Measurements from ENCODE around the gene SRP68. TPM values are rescaled to one million over a fixed set of nuclear protein-coding genes. Genes with fewer than 3 reads are reported as not detected.

The SRP68 gene
- polyA plus RNA-seq, 1 donor, result 86.8 TPM

DNA sequence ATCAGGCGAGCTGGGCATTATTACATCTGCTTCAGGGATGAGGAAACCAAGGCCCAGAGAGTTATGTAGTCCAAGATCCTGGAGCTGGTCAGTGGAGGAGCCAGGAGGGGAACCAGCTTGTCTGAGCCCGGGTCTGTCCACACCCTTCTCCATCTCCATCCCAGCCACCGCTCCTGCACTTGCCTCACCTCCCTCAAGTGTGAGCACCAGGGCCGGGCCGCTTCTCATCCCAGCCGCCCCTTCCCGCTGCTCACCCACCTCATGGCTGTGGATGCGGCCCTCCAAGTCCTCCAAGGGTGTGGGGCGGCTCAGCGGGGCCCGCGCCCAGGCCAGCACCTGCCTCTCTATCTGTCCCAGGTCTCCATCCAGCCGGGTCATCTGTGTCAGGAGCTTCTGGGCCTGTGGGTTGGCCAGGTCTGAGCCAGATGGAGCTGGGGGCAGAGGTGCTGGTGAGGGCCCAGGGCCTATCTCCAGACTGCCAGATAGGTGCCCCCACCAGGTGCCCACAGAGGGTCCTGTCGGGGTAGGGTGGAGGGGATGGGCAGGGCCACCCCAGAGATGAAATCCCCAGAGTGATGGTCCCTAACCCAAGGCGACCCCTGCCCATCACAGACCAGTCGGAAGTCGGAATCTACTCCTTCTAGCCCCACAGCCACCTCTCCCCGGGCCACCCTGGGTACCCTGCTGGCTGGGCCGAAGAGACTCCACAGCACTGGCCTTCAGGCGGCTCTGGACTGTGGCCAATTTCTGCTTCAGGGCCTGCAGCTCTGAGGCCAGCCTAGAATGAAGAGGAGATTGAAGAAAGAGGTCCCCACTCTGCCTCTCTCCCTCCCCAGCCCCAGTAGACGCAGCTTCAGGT is 54.6 kb downstream of the SRP68 start:
- no peak for DNase-seq

DNA sequence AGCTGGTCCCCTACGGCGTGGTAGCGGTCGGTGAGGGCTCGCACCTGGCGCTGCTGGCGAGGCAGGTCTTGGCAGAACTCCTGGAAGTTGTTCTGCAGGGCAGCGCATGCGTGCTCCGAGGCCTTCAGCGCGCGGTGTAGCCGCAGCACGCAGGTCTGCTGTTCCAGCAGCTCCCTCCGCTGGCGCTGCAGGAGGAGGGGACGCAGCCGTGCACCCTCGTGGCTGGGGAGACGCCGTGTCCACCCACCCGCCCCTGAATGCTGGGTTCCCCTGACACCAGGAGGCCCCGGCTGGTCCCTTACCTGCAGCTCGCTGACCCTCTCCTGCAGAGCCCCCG is 57.4 kb downstream of the SRP68 start:
- DNase-seq, result no peak

DNA sequence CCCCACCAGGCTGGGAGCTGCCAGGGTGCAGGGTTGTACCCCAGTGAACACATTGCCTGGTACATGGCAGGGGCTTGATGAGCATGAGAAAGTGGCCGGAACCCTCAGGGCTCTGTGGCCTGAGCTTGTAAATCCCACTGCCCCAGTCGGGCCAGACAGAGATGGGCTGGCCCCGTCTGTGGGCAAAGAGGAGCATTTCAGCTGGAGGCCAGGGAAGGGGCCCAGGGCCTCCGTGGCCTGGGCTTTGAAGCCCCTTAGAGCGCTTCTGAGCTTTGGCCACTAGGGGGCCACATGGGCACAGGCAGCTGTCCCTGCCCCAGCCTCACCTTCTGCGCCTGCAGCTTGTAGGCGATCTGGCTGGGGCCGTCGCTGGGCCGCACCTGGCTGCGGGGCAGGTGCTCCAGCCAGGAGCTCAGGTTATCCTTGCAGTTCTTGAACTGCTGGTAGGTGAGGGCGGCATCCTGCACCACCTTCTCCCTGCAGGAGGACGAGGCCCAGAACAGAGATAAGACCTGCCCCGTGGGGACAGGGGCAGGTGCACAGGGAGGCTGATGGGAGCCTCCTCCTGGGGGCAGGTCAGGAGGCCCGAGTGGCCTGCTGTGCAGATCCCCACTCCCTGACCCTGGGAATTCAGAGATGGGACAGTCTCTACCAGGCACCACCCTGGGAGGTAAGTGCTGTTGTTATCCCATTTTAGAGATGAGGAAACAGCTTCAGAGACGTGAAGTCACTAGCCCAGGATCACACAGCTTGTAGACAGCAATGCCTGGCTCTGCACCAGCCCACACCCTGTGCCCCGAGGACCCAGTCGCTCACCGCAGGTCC is 58.0 kb downstream of the SRP68 start:
- peak; percentile 56 for DNase-seq

DNA sequence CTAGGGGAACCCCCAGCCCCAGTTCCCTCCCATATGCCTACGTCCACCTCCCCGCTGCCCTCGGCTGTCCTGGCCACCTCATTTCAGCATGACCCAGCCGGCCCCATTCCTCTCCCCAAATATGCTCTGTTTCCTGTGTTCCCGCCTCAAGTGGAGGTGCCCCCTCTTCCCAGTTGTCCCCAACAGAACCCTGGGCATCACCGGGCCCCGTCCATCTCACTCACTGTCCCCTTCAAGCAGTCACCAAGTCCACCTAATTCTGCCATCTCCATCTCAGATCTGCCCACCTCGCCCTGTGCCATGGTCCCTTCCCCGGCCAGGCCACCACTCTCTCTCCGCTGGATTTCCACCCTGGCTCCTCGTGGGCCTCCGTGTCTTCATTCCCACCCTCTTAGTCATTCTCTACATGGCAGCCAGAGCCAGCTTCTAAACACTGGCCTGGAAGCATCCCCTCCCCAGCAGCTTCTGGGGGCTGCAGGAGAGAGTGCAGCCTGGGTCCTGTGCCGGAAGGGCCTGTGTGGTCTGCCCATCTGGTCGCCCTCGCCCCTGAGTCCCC is 58.9 kb downstream of the SRP68 start:
- no peak for DNase-seq

DNA sequence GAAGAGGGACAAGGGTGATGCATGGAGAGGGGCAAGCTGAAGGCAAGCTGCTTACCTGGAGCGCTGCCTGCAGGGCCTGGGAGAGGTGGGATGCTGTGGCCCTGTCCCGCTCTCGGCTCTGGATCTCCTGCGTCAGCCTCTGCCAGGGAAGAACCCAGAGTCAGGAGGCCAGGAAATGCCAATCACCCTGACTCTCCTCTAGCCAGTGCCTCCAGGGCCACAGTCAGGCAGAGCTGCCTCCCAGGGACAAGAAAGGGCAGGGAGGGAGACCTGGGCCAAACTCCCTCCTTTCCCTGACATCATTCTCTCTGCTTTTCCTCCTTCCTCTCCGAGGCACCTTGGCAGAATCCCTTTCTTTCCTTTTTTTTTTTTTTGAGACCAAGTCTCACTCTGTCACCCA is 60.4 kb downstream of the SRP68 start:
- DNase-seq, result no peak

DNA sequence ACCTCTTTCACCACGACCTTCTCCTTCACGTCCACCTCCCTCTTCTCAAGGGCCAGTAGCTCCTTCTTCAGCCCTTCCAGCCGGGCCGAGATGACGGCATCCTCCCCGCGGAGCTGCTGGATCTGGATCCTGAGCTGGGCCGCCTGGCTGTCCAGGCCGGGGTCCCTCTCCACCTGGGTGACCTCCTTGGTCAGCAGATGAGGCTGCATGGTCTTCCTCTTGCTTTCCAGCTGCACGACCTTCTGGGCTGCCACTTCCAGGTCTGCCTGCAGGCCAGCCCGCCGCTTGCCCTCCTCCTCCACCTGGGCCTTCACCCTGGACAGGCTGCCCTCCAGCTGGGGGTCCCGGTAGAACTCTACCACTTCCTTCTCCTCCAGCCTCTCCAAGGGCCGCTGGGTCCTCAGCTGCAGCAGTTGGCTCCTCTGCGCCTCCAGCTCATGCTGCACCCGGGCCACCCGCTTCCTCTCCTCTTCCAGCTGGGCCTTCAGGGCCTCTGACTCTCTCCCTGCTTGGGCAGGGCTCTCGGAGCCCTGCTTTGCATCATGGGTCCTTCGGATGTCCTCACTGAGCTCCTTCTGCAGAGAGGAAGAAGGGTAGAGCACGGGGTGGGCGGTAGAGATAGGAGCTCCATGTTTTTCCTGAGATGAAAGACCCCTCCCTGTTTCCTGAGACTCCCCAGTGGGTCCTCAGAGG is 62.2 kb downstream of the SRP68 start:
- DNase-seq, result no peak

DNA sequence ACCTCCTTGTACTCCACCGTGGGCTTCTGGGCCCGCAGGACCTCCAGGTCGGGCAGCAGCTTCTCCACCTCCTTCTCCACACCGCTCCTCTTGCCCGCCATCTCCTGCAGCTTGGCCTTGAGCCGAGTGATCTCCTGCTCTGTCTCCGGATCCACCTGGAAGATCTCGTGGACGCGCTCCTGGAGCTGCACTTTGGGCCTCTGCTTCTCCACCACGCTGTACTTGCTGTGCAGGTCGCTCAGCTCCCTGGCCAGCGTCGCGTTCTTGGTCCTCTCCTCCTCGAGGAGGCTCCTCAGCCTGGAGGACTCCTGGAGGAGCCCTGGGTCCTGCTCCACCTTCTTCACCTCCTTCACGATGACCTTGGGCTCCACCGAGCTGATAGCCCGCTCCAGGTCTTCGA is 62.9 kb downstream of the SRP68 start:
- DNase-seq, result no peak

DNA sequence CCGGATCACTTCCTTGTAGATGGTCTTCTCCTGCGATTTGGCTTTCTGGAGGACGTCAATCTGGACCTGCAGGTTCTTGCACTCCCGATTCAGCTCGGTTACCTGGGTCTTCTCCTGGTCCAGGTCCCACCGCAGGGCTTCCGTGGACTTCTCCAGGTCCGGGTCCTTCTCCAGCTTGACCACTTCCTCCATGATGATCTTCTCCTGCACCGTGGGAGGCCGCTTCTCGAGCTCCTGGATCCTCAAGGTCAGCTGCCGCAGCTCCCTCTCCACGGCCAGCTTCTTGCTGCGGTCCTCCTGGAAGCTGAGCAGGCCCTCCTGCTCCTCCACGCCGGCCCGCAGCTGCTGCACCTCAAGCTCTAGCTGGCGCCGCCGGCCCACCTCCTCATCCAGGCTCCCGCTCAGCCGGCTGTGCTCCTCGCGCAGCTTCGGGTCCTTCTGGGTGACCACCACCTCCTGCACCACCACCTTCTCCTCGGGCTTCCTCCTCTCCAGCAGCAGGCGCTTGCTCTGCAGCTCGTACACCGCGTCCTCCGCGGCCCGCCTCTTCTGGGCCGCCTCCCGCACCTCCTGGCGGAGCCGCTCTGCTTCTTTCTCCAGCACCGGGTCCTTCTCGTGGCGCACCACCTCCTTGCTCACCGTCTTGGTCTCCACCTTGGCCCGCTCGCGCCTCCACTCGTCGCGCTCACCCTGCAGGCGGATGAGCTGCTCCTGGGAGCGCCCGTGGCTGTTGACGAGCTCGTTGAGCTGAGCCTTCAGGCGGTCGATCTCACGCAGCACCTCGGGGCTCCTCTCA is 63.5 kb downstream of the SRP68 start:
- no peak for DNase-seq

DNA sequence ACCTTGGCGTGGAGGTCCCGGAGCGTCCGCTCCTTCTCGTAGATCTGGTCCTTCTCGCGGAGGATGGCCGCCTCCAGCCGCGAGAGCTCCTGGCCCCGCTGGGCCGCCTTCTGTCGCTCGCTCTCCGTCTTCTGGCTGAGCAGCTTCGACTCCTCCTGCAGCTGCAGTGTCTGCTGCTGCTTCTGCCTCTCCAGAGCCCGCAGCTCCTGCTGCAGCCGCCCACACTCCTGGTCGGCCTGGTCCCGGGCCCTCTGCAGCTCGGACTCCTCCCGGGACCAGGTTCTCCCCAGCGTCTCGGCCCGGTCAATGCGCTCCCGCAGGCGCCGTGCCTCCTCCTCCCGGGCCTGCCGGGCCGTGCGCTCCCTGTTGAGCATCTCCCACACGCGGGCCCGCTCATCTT is 64.1 kb downstream of the SRP68 start:
- DNase-seq, result no peak

DNA sequence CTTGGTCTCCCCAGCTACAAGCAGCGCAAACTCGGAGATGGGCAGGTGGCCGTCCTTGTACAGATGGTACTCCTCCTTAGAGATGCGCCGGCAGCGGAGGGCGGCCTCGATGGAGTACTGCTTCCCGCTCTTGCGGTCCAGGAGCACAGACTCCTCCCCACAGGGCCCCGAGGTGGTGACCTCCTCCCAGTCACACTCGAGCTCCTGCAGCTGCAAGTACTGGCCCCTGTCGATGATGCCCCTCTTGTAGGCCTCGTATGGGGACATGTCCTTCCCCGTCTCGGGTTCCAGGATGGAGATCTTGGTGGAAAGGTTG is 64.5 kb downstream of the SRP68 start:
- no peak for DNase-seq

DNA sequence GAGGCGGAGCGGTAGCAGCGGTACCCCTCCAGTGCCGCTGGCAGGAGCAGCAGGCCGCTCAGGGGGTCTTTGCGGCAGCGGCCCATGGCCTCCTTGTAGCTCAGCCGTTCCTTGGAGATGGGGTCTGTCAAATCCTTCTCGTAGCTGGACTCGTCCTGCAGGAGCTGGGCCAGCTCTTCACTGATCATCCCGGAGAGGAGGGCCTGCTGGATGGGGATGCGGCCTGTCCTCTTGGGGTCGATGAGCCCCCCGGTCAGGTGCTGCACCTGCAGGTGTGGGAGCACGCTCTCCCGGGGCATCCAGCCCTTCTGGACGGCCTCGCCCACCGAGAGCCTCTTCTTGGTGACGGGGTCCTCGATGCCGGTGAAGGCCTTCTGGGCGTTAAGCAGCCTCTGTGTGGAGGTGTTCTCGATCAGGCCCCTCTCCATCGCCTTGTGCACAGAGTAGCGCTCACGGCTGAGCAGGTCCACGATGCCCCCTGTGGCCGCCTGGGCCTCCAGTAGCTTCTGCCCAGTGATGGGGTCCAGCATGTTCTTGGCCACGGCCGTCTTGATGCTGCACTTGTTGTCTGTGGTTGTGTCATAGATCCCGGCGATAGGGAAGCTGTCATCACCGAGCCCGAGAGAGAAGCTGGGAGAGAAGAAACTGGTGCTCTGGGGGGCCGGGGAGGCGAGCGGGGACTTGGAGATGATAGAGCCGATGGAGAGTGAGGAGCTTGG is 65.0 kb downstream of the SRP68 start:
- no peak for DNase-seq

DNA sequence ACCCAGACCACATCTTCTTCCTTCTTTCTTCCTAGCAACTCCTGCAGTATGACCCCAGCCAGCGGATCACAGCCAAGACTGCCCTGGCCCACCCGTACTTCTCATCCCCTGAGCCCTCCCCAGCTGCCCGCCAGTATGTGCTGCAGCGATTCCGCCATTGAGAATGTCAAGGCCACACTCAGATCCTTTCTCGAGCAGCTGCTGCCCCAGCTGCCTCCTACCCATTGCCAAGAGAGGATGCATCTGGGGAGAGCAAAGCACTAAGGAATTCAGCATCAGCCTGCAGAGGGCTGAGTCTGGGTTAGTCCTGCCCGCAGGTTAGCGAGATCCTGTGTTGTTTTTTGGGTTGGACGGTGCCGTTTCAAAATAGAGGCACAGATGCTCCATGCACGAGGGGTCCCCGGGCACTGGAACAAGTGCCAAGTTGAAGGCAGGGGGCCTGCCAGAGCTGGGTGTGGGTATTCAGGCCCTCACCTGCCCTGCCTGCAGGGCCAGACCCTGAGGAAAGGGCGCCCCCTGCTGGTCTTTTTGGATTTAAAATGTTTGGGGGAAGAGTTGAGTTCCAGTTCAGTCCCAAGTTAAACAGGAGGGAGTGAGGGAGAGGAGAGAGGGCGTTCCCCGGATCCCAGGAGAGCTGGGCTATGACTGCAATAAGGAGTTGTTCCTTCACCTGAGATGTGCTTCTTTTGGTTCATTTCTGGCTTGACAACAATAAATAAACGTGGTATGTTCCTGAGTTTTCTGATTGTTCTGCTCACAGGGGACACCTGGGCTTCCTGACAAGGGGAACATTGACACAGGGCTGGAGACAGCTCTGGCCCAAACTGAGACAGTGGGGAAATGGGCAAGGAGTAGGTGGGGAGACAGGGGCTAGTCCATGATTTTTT is 66.8 kb downstream of the SRP68 start:
- DNase-seq, result peak; percentile 73

DNA sequence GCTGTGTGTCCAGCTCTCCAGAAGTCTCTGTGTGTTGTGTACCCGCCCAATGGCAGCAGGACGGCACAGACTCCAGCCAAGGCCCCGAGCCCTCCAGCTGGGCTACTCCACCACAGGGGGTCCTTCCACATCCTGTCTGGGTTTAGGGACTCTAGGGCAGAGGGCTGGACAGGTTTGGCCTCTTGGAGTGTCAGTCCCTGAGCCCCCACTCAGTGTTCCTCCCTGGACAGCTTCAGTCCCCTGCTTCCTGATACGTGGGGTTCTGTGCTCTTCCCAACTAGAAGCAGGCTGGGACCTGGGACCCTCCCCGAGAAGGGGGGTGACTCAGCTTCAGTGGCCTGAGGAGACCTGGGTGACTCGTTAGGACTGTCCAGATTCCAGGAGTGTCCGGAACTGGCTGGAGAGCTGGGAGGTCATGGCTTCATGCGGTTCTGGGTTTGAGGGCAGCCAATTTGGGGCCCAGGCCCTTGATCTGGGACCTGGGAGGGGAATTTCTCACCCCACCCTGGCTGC is 67.5 kb downstream of the SRP68 start:
- no peak for DNase-seq

DNA sequence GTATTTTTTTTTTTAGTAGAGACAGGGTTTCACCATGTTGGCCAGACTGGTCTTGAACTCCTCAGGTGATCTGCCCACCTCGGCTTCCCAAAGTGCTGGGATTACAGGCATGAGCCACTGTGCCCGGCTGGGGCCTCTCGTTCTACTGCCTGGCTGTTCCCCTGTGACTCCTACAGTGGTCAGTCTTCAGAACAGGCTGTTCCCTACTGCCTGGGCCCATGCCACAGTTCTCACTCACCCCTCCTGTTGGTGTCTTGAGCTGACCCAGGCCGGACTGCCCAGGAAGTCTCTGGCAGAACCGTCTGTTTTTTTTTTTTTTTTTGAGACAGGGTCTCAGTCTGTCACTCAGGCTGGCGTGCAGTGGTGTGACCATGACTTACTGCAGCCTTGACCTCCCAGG is 68.4 kb downstream of the SRP68 start:
- no peak for DNase-seq

DNA sequence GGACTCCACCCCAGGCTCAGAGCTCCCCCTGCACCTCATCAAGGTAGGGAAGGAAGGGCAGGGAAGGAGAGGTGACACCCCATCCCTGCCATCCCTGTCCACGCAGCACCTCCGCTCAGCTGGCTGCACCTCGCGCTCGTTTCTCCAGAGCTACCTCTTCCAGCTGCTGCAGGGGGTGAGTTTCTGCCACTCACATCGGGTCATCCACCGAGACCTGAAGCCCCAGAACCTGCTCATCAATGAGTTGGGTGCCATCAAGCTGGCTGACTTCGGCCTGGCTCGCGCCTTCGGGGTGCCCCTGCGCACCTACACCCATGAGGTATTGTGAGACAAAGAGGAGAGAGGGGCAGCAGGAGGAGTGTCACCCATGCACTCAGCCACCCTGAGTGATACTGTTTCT is 70.2 kb downstream of the SRP68 start:
- no peak for DNase-seq

DNA sequence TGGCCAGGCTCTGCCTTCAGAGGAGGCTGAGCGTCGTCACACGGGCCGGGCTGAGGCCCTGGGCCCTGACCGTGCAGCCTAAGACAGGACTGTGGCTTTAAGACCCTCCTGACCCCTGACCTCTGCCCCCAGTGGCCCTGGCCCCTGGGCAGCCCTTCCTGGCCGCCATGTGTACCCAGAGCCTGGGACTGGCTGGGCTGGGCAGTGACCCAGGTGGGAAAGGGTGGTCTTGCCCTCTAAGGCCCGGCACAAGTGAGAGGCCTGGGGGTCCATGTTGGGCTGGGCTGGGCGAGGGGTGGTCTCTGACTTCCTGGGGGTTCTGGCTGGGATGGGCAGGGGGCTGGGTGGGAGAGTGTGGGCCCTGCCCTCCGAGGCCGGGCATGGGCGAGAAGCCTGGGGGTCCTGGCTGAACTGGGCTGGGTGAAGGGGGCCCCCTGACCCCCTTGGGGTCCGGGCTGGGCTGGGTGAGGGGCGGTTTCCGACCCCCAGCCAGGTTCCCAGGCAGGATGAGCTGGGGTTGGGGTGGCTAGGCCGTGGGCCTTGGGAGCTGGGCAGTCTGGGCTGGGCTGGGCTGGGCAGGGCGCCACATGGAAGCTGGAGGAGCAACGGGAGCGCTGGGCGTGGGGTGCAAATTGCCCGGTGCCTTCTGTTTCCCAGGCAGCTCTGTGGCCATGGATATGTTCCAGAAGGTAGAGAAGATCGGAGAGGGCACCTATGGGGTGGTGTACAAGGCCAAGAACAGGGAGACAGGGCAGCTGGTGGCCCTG is 71.4 kb downstream of the SRP68 start, which contains the start of gene CDK3:
Gene CDK3, plus strand, starts transcription at position 101 of the 767 bp plus-strand sequence. Its CDS starts 571 bp downstream, at position 672.
- DNase-seq, result no peak

DNA sequence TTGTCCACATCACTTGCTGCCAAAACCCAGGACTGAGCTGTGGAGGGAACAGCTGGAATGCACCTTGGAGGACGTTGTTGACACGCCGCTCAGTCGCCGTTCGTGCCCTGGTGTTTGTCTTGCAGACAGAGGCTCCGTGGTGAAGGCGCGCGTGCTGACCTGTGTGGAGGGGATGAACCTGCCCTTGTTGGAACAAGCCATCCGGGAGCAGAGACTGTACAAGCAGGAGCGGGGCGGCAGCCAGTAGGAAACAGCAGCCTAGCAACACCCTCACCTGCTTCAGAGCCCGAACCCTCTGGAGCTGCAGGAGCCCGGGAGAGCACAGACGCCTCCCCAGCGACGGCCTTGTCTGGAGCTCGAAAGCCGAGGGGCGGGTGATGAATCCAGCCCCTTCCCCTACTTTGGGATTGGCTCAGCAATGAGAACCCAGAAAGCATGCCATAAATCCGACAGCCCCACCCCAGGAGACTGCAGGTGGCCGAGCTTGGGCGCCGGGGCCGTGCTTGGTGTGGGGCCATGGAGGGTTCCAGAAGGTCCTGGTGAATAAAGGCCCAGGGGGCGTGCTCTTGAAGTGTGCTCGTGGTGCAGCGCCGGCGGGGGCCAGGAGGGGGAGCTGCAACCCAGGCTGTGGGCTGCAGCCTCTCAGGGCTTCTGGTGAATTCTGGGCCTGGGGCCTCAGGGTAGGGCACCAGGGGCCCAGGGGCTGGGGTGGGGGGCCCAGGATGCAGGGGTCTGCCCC is 72.1 kb downstream of the SRP68 start:
- DNase-seq, result no peak

DNA sequence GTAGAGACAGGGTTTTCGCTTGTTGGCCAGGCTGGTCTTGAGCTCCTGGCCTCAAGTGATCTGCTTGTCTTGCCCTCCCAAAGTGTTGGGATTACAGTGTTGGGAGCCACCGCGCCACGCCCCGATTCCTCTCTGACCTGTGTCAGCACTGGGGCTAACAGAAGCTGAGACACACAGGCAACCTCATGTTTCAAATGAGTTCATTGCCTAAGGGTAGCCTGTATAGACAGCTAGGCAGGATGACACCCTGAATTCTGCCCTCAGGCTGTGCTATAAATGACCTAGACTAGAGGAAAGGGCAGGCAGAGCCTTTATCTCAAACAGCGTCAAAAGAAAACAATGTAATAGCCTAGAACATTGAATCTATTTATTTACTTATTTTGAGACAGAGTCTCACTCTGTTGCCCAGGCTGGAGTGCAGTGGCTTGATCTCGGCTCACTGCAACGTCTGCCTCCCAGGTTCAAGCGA is 74.0 kb downstream of the SRP68 start:
- DNase-seq, result no peak

Measured in hindlimb muscle (tissue), 1 donor.